HG03095 (cell line): ENCODE measurements around the gene SLC25A10.

Experiments used
- ATAC-seq: cut with Tn5 transposase; IDR thresholded peaks from one replicate; pipeline ENCODE4 v1.9.1; 2021; ENCODE audit warnings: moderate library complexity; ENCODE audit not compliant: unreplicated experiment

Gene SLC25A10

GRCh38 chr17:81686614-81687013 lies 25.5 kb upstream of the SLC25A10 start:
- no peak for ATAC-seq

DNA sequence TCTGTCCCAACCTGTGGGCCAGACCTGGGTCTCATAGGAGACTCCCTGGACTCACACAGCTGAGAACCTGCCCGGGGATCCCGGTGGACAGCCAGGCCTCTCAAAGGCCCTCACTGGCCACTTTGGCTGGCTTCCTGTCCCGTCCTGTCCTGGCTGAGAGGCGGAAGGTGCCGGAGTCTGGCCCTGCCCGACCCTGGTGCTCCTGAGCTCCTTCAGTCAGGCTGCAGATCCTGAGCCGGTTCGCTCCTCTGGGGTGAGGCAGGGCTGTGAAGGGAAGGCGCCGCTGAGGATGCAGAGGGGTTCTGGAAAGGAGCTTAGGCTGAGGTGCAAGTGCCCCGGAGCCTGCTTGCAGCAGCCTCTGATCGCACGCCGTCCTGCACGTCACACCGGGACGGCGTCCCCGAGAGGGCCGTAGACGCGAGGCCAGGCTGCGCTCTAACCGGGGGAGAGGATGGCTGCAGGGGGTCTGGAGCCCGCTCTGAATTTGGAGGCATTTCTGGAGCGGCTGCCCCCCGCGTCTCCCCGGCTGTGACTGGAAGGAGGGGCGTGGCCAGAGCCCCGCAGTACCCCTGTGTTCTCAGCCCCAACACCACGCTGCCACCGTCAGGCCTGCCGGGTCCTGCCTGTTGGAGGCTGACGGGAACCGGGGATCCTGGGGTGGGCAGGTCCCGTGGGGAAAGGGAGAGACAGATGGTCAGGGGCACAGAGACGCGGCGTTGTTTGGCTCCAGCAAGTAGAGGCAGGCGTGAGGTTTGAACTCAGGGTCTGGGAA lies 24.1 kb upstream of the SLC25A10 start:
- no peak for ATAC-seq

DNA sequence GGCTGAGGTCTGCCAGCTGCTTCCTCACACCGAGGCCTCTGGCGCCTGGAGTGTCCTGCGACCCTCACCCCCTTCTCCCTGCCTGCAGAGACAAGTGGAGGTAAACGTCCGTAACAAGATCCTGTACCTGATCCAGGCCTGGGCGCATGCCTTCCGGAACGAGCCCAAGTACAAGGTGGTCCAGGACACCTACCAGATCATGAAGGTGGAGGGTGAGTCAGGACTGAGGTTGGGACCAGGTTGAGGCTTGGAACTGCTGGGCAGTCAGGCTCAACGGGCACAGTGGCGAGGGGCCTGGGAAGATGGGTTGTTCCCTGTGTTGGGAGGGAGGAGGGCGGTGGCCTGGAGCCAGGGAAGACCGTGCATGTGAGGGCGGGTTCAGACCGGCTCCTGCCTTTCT lies 23.5 kb upstream of the SLC25A10 start:
- ATAC-seq = no peak

- ATAC-seq = no peak
Observed at GRCh38 chr17:81690066-81690465, 22.0 kb upstream of the SLC25A10 start.

DNA sequence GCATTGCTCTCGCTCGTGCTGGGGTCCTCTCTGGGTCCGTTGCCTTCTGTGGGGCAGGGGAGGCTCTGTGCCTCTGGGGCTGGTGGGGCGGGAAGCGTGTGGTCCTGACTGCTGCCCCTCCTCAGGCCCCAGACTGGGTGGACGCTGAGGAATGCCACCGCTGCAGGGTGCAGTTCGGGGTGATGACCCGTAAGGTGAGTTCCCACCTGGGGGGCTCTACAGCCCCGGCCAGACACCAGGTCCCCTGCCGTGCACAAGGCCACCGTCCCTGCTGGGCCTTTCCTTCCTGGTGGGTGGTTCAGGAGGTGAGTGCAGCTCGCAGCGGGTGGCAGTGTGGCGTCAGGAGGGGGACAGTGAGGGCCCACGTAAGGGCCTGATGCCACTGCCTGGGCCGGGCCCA lies 21.5 kb upstream of the SLC25A10 start:
- ATAC-seq = no peak

- no peak for ATAC-seq
Observed at GRCh38 chr17:81691196-81691595, 20.9 kb upstream of the SLC25A10 start.

DNA sequence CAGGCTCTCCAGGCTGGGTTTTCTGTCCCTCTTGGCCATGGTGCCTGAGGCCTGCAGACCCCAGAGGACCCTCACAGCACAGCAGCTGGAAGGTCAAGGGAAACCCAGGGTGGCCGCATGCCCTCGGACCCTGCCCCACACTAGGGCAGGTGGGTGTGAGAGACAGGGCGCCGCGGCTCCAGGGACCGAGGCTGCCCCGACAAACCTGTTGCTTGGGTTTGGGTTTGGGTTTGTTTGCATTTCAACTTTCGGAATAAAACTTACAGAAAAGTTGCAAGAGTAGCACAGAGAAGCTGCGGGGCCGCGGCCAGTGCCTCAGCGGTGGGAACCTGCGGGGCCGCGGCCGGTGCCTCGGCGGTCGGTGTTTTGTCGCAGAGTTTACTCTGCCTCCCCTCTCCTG lies 20.5 kb upstream of the SLC25A10 start:
- no peak for ATAC-seq

GRCh38 chr17:81693509-81694210 lies 18.4 kb upstream of the SLC25A10 start:
- ATAC-seq = no peak

GRCh38 chr17:81694810-81695209 lies 17.3 kb upstream of the SLC25A10 start:
- no peak for ATAC-seq

- no peak for ATAC-seq
Observed at GRCh38 chr17:81695211-81695610, 16.9 kb upstream of the SLC25A10 start.

- ATAC-seq = no peak
Observed at GRCh38 chr17:81695801-81696200, 16.3 kb upstream of the SLC25A10 start.

GRCh38 chr17:81696218-81696941 lies 15.7 kb upstream of the SLC25A10 start:
- no peak for ATAC-seq

DNA sequence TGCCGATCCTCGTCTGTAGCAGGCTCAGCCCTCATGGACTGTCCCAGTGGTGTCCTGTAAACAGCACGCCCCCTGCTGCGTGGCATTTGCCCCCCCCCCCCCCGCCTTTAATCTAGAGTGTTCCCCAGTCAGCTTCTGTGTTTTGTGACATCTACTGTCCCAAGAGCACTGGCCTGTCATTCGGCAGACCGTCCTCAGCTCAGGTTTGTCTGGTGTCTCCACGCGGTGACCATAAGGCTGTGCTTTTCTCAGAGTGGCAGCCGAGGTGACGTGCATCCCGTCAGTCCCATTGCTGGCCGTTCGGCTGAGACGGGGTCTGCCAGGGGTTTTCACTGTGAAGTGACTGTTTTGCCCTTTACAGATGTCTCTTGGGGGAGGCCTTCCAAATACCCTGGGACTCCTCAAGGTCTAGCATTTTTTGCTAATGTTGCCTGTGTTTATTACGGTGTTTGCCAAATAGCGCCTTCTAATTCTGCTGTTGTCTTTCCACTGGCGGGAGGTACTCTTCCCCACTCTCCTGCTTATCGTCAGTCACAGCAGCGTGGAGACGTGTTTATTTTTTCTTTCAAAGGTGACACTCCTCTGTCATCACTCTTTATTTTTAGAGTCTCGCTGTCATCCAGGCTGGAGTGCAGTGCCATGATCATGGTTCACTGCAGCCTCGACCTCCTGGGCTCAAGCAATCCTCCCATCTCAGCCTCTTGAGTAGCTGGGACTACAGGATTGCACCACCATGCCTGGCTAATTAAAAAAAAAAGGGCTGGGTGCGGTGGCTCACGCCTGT lies 14.6 kb upstream of the SLC25A10 start:
- ATAC-seq = no peak

DNA sequence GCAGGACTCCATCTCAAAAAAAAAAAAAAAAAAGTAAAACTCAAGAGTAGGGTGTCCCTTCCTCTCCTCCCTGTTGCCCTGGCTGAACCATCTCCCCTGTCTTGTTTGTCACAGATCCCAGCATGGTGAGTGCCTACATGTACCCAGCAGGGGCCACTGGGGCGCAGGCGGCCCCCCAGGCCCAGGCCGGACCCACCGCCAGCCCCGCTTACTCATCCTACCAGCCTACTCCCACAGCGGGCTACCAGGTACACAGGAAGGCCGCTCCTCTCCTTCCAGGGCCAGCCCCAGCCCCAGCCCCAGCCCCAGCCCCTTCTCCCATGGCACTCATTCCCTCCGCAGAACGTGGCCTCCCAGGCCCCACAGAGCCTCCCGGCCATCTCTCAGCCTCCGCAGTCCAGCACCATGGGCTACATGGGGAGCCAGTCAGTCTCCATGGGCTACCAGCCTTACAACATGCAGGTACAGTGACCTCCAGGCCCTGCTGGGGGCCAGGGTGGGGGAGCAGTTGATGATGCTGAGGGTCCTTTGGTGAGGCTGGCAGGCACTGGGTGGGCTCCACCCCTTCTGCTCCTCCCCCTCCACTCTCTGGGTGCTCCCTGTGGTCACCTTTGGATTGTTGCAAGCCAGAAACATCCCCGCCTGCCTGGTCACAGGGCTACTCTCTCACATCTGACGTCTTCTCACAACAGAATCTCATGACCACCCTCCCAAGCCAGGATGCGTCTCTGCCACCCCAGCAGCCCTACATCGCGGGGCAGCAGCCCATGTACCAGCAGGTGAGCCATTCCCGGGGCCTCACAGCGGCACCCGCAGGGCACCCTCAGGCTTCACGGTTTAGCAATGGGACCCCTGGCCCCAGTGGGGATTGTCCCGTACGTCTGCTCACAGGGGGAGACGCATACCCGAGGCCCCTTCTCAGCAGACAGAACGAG lies 11.5 kb upstream of the SLC25A10 start:
- ATAC-seq = no peak

- ATAC-seq = no peak
Observed at GRCh38 chr17:81701288-81702071, 10.6 kb upstream of the SLC25A10 start.

DNA sequence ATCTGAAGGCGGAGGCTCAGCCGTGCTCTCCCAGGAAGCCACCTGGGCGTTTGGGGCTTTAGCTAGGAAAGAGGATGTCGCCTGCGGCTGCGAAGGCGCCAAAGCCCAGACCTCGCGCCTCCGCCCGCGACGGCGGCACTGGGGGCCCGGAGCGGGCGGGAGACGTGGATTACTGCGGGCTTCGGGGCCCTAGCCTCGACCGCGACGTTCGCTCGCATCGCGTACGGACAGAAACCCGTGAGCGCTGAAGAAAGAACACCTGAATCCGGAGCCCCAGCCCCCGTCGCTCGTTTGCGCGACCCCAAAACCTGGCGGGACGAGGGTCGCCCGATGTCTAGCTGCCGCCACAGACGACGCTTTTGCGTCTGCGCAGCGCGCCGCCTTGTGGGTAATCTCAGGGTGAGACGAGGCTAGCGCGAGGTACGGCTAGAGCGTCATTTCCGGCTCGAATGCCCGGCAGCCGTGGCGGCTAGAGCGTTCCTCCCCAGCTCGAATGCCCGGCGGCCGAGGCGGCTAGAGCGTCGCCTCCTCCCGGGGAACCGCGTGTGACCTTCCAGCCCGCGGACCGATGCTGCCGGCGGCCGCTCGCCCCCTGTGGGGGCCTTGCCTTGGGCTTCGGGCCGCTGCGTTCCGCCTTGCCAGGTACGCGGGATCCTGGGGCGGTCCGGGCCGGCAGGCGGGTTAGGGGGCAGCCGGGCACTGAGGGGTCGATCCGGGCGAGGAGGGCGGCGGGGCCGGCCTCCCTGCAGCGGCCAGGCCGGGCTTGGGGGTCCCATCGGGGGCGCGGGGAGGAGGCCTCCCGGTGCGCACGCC lies 8.9 kb upstream of the SLC25A10 start, which contains the start of gene MRPL12:
Gene MRPL12 (plus strand): TSS at position 434 of the 813 bp plus-strand sequence. CDS start 135 bp downstream, at position 569.
- peak; percentile 68 for ATAC-seq

DNA sequence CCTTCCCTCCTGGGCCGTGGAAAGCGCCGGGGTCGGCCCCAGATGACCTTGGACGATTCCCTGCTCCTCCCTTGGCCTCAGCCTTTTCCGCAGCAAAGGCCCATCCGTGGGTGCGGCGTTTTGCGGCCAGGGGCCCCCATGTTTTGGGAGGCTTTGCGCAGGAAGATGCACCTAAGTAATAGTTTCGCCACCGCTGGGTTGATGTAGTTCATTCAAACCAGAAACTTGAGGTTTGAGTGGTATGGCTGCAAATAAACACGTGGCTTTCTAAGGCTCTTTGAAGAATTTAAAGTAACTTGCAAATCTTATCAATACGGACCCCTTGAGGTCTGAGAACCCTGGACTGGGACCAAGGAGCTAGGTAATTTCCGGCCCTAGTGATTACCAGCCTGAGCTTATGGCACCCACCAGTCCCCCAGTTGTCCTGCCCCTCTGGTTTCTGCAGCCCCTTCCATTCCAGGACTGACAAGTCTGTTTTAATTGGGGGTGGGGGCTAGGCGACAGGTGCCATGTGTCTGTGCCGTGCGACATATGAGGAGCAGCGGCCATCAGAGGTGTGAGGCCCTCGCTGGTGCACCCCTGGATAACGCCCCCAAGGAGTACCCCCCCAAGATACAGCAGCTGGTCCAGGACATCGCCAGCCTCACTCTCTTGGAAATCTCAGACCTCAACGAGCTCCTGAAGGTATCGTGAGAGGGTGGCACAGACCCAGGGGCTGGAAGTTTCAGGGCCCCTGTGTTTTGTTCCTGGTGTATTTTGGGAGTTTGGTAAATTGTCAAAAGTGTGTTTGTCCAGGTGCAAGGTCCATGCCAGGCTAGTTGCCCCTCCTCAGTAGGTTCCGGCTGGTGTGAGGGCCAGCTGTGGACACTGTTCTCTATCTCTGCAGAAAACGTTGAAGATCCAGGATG lies 8.1 kb upstream of the SLC25A10 start:
- no peak for ATAC-seq
